K562 (cell line): ENCODE data around the gene LSM12. TPM values are rescaled to one million over a fixed set of nuclear protein-coding genes. Genes with fewer than 3 reads are reported as not detected.

Experiments used
- ATAC-seq: fragments of 200-7000 bp; cut with Tn5 transposase; 3 replicates; pipeline ENCODE4 v1.9.1; 2020; ENCODE audit warnings: moderate library complexity
- BruUV-seq: library from RNA; stranded (reverse); fragments of 400-500 nt; replicated peaks from 2 replicates; lab custom pipeline; 2021; lab: Mats Ljungman, UMichigan
- CTCF ChIA-PET: fragments of 300-600 bp; formaldehyde crosslinking; extraction: SDS; loops from one replicate; lab custom pipeline; 2021; ENCODE audit warnings: low intra/inter-chr PET ratio; lab: Yijun Ruan, JAX
- POLR2A ChIA-PET: fragments of 300-600, 350-650 bp; sonication (Branson Sonifier 250); formaldehyde crosslinking; extraction: SDS; loops from one replicate; lab custom pipeline; 2021; ENCODE audit warnings: antibody characterized with exemption, inconsistent platforms; lab: Yijun Ruan, JAX
- DNase-seq, 4 experiments: peaks; one replicate each; pipeline versions ENCODE4 v3.0.0 to v3.0.0-alpha.2; 2011 to 2018; ENCODE audit warnings: low spot score in 3 of 4, mixed read lengths in 3 of 4; ENCODE audit errors: extremely low read depth in 1 of 4
- FAIRE-seq: peaks from 2 replicates; lab custom pipeline; 2011; peaks lifted over from hg19 to GRCh38; lab: Jason Lieb, UNC
- H2AFZ ChIP-seq: 2 replicates; pipeline ENCODE4 v1.6.0; 2011; ENCODE audit warnings: low read depth, low read length, control low read depth, inconsistent platforms
- H3K27ac ChIP-seq: fragments of 200-600 bp; 3 replicates; pipeline ENCODE4 v1.8.0; 2011; ENCODE audit warnings: low read depth, mild to moderate bottlenecking, control low read depth, inconsistent platforms, low read length, moderate library complexity, mixed read lengths; ENCODE audit errors: extremely low read depth
- H3K27me3 ChIP-seq, 2 experiments: fragments of 300-600 bp in 1 of 2; 2 replicates in 1 of 2; 3 replicates in 1 of 2; pipeline versions ENCODE4 v1.6.0 to v1.8.0; 2011; ENCODE audit warnings: inconsistent platforms in 2 of 2, low read length in 2 of 2, mild to moderate bottlenecking in 1 of 2, mixed read lengths in 1 of 2, moderate library complexity in 1 of 2; ENCODE audit not compliant: control insufficient read depth in 2 of 2, insufficient read depth in 2 of 2
- H3K36me3 ChIP-seq: fragments of 300-600 bp; 3 replicates; pipeline ENCODE4 v1.8.0; 2011; ENCODE audit warnings: mild to moderate bottlenecking, low read length, inconsistent platforms; ENCODE audit not compliant: control insufficient read depth, insufficient read depth
- H3K4me1 ChIP-seq, 2 experiments: fragments of 200-600 bp in 1 of 2; replicated peaks in 1 of 2; 2 replicates in 1 of 2; 3 replicates in 1 of 2; pipeline versions ENCODE4 v1.5.1 to v1.8.0; 2011; ENCODE audit warnings: inconsistent platforms in 2 of 2, low read length in 2 of 2, mild to moderate bottlenecking in 1 of 2, mixed read lengths in 1 of 2, moderate library complexity in 1 of 2; ENCODE audit not compliant: control insufficient read depth in 2 of 2, insufficient read depth in 2 of 2
- H3K4me2 ChIP-seq: 2 replicates; pipeline ENCODE4 v1.6.1; 2011; ENCODE audit warnings: low read length, control low read depth, inconsistent platforms, mixed read lengths; ENCODE audit not compliant: insufficient read depth
- H3K4me3 ChIP-seq: fragments of 200-600 bp; sonication (generic), shearing (Covaris generic); 2 replicates; pipeline ENCODE4 v1.5.1; 2016; ENCODE audit warnings: control low read depth, inconsistent platforms
- H3K79me2 ChIP-seq: fragments of 200-600 bp; 3 replicates; pipeline ENCODE4 v1.8.0; 2011; ENCODE audit warnings: low read length, inconsistent platforms; ENCODE audit not compliant: control insufficient read depth, insufficient read depth
- H3K9ac ChIP-seq, 2 experiments: 2 replicates each; pipeline versions ENCODE4 v1.6.0 to v1.6.1; 2011; ENCODE audit warnings: low read depth in 2 of 2, low read length in 2 of 2, control low read depth in 1 of 2, inconsistent platforms in 1 of 2, mild to moderate bottlenecking in 1 of 2, mixed read lengths in 1 of 2; ENCODE audit not compliant: insufficient read depth in 1 of 2
- H3K9me1 ChIP-seq: one replicate; pipeline ENCODE4 v1.6.0; 2011; ENCODE audit warnings: inconsistent platforms, mild to moderate bottlenecking, low read length, moderate library complexity; ENCODE audit not compliant: control insufficient read depth, insufficient read depth
- H3K9me3 ChIP-seq: replicated peaks from 2 replicates; pipeline ENCODE4 v1.5.1; 2011; ENCODE audit warnings: low read depth, low read length, inconsistent platforms; ENCODE audit not compliant: control insufficient read depth, insufficient read depth
- H4K20me1 ChIP-seq: replicated peaks from 2 replicates; pipeline ENCODE4 v1.6.1; 2011; ENCODE audit warnings: low read length, inconsistent platforms, mixed read lengths; ENCODE audit not compliant: control insufficient read depth, insufficient read depth
- CBFA2T2 ChIP-seq: fragments of 450-650 bp; conservative IDR thresholded peaks from 2 replicates; pipeline ENCODE4 v1.6.1; 2017; ENCODE audit warnings: mild to moderate bottlenecking
- CREBBP ChIP-seq: IDR thresholded peaks from one replicate; pipeline ENCODE4 v1.6.1; 2012; ENCODE audit warnings: low read depth, mild to moderate bottlenecking, control low read depth, inconsistent platforms, low read length
- CTCF ChIP-seq, 3 experiments: IDR thresholded peaks in 2 of 3; conservative IDR thresholded peaks in 1 of 3; 2 replicates each; pipeline ENCODE4 v1.5.1; 2011 to 2012; ENCODE audit warnings: low read length in 3 of 3, mild to moderate bottlenecking in 3 of 3, control low read depth in 2 of 3, improper control_type of control experiment in 1 of 3, inconsistent platforms in 1 of 3, low read depth in 1 of 3, mixed read lengths in 1 of 3, moderate library complexity in 1 of 3; ENCODE audit not compliant: insufficient read depth in 2 of 3
- FOXA3 ChIP-seq, 2 experiments: fragments of 450-650 bp in 1 of 2; sonication (generic) in 1 of 2; formaldehyde crosslinking; IDR thresholded peaks in 1 of 2; conservative IDR thresholded peaks in 1 of 2; 2 replicates each; pipeline versions ENCODE4 v1.4.0 to v1.8.0; 2020 to 2022; ENCODE audit warnings: mild to moderate bottlenecking in 2 of 2, missing genetic modification reagents in 1 of 2
- GABPA ChIP-seq: fragments of 200-800 bp; sonication (Bioruptor generic); conservative IDR thresholded peaks from 2 replicates; pipeline ENCODE4 v1.6.1; 2016; ENCODE audit warnings: low read depth, missing genetic modification characterization, missing compliant biosample characterization
- HCFC1 ChIP-seq: IDR thresholded peaks from 2 replicates; pipeline ENCODE4 v1.6.1; 2012; ENCODE audit warnings: low read depth, low read length, improper control_type of control experiment
- PHF21A ChIP-seq: fragments of 450-650 bp; IDR thresholded peaks from 2 replicates; pipeline ENCODE4 v1.6.1; 2017; ENCODE audit warnings: low read depth, borderline replicate concordance
- RFX7 ChIP-seq: fragments of 250-450 bp; sonication (Bioruptor Pico); IDR thresholded peaks from 2 replicates; pipeline ENCODE4 v1.5.1; 2021; ENCODE audit warnings: mild to moderate bottlenecking
- STAT5B ChIP-seq: fragments of 250-450 bp; sonication (Bioruptor Pico); IDR thresholded peaks from 2 replicates; pipeline ENCODE4 v1.8.0; 2021; ENCODE audit warnings: mild to moderate bottlenecking, inconsistent platforms
- ZBTB12 ChIP-seq: fragments of 250-450 bp; sonication (Bioruptor Pico); IDR thresholded peaks from 2 replicates; pipeline ENCODE4 v1.4.0; 2020
- ZBTB8A ChIP-seq: fragments of 450-650 bp; IDR thresholded peaks from 2 replicates; pipeline ENCODE4 v1.6.1; 2018; ENCODE audit warnings: mild to moderate bottlenecking, moderate library complexity; ENCODE audit not compliant: partially characterized antibody
- ZNF589 ChIP-seq: fragments of 200-800 bp; sonication (Bioruptor generic); IDR thresholded peaks from 2 replicates; pipeline ENCODE4 v1.6.1; 2016; ENCODE audit warnings: low read depth, missing genetic modification characterization, missing compliant biosample characterization
- ZNF695 ChIP-seq: fragments of 450-650 bp; formaldehyde crosslinking; IDR thresholded peaks from 2 replicates; pipeline ENCODE4 v1.4.0; 2020; ENCODE audit warnings: mild to moderate bottlenecking, moderate library complexity
- ZNF764 ChIP-seq: fragments of 250-450 bp; sonication (Bioruptor Pico); IDR thresholded peaks from 2 replicates; pipeline ENCODE4 v1.4.0; 2020; ENCODE audit warnings: low read depth, mild to moderate bottlenecking, moderate library complexity
- ZZZ3 ChIP-seq: fragments of 450-650 bp; IDR thresholded peaks from 2 replicates; pipeline ENCODE4 v1.6.1; 2016; ENCODE audit warnings: antibody characterized with exemption, mild to moderate bottlenecking, moderate library complexity
- WGBS: fragments of 100-300 bp; shearing (Covaris generic); methylation state at CpG from one replicate; pipeline ENCODE4 v1.1.6; 2016; ENCODE audit warnings: low coverage, mixed read lengths; ENCODE audit not compliant: insufficient coverage; ENCODE audit errors: missing lambda C conversion rate; 5-methylcytosine and 5-hydroxymethylcytosine counted together
- in situ Hi-C: fragments of 300-500 bp; cut with MboI; formaldehyde crosslinking; loops from 4 replicates; pipeline ENCODE4 v1.15.0; 2018; ENCODE audit warnings: inconsistent platforms, mixed read lengths
- intact Hi-C: fragments of 100-400 bp; cut with micrococcal nuclease; formaldehyde crosslinking; loops from 2 replicates; pipeline ENCODE4 v1.14.2; 2022
- polyA plus RNA-seq, 8 experiments: library from polyadenylated mRNA; depleted of rRNA in 4 of 8; stranded (reverse) in 5 of 8; unstranded in 3 of 8; fragments of >200 nt; fragmentation: Nextera tagmentation in 2 of 8; fragmentation: Illumina TruSeq in 1 of 8; extraction: Ambion mirVana in 2 of 8; extraction: Trizol in 1 of 8; gene quantifications; 2 replicates each; pipeline versions ENCODE4 v1.2.1 to v1.2.3, GENCODE V29; 2011 to 2014; ENCODE audit warnings: inconsistent platforms in 1 of 8, missing spikeins in 1 of 8
- total RNA-seq, 7 experiments: library from RNA; depleted of rRNA in 6 of 7; stranded (reverse); fragments of >200 nt in 6 of 7; fragmentation: Illumina TruSeq in 2 of 7; extraction: Trizol in 2 of 7; gene quantifications; 2 replicates each; pipeline versions ENCODE4 v1.2.1 to v1.2.3, GENCODE V29; 2011 to 2021; ENCODE audit warnings: low replicate concordance in 1 of 7
- TF ChIP-seq, protein P1 (sequence below): sonication (generic); formaldehyde crosslinking; IDR thresholded peaks from 2 replicates; pipeline ENCODE4 v1.8.1; 2023; ENCODE audit warnings: mild to moderate bottlenecking, missing genetic modification reagents
- TF ChIP-seq, protein P2 (sequence below): fragments of 450-650 bp; IDR thresholded peaks from 2 replicates; pipeline ENCODE4 v1.6.1; 2017; ENCODE audit warnings: antibody characterized with exemption

The LSM12 gene
- total and polyA plus RNA-seq, 9 of the 15 experiments (the other 6 are each of a cell fraction or from before 2014, with no cell fraction given) = 53.0 to 258 (median 89.3) TPM

DNA sequence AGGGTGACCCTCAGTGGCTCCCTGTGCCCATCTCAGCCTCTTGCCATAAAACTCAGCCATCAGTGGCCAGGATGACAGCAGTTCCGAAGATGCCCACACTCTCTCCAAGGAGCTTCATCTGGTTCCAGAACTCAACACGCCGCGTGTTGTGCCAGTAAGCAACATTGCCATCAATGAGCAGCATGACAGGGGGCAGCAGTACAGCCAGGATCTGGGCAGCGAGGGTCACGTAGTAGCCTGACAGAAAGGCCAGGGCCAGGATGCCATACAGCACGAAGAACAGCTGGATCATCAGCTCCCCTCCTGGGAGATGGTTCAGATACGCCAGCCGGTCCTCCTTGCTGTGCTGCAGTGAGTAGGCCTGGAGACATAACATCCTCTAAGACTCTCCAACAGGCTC, 54.6 kb downstream of the LSM12 start:
- WGBS = 82% methylated on average over 9 of the region's 9 CpGs
- intact Hi-C loops = loop anchor here (10.0 kb wide), 1 partner anchor 153 kb away; no protein-coding TSS in a partner anchor
- Histone ChIP-seq H3K27me3 (no peaks in the 10 kb centered on the region), H4K20me1 (peaks cover 11% of the 10 kb centered on the region; the same call in 1 of the 2 replicates), H3K4me3 (no peak overlapping the region), H3K4me2 (no peak overlapping the region), H3K36me3 (peaks cover 16% of the 10 kb centered on the region; the same call in 1 of the 3 replicates), H3K4me1 (peaks cover 4 to 25% of the 10 kb centered on the region in 2 experiments), H3K79me2 (peaks cover 12% of the 10 kb centered on the region; the same call in 2 of the 3 replicates), H2AFZ (no peak overlapping the region), H3K9me3 (no peaks in the 10 kb centered on the region), H3K9me1 (no peaks in the 10 kb centered on the region), H3K9ac (peak overlapping the region in 1 of 2 experiments; percentile 6; a peak in 1 of 4 replicates), H3K27ac (no peak overlapping the region)
- ATAC-seq (no peak), FAIRE-seq (no peak), DNase-seq (no peak)
- POLR2A ChIA-PET = no interaction called here
- TF ChIP-seq CTCF (IDR thresholded peaks at IDR 0.05 in 2 of 3, conservative IDR thresholded peaks at IDR 0.05 in 1 of 3; ENCODE audit: insufficient read depth in 2 of 3, low read depth in 1 of 3, low read length in 3 of 3) (no peak), ZBTB8A (no peak), PHF21A (no peak), ZZZ3 (no peak), FOXA3 (CRISPR knock-in tag; conservative IDR thresholded peaks at IDR 0.05 in 1 of 2, IDR thresholded peaks at IDR 0.05 in 1 of 2) (no peak), ZNF695 (CRISPR knock-in tag) (no peak), STAT5B (CRISPR knock-in tag) (no peak), RFX7 (CRISPR knock-in tag) (no peak), ZNF589 (CRISPR knock-in tag) (no peak), HCFC1 (no peak), ZBTB12 (no peak), CREBBP (no peak), GABPA (tag) (no peak), CBFA2T2 (no peak), ZNF764 (CRISPR knock-in tag) (no peak)
- TF ChIP-seq, protein P1, sequence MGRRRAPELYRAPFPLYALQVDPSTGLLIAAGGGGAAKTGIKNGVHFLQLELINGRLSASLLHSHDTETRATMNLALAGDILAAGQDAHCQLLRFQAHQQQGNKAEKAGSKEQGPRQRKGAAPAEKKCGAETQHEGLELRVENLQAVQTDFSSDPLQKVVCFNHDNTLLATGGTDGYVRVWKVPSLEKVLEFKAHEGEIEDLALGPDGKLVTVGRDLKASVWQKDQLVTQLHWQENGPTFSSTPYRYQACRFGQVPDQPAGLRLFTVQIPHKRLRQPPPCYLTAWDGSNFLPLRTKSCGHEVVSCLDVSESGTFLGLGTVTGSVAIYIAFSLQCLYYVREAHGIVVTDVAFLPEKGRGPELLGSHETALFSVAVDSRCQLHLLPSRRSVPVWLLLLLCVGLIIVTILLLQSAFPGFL (CRISPR knock-in tag) = no peak
- TF ChIP-seq, protein P2, sequence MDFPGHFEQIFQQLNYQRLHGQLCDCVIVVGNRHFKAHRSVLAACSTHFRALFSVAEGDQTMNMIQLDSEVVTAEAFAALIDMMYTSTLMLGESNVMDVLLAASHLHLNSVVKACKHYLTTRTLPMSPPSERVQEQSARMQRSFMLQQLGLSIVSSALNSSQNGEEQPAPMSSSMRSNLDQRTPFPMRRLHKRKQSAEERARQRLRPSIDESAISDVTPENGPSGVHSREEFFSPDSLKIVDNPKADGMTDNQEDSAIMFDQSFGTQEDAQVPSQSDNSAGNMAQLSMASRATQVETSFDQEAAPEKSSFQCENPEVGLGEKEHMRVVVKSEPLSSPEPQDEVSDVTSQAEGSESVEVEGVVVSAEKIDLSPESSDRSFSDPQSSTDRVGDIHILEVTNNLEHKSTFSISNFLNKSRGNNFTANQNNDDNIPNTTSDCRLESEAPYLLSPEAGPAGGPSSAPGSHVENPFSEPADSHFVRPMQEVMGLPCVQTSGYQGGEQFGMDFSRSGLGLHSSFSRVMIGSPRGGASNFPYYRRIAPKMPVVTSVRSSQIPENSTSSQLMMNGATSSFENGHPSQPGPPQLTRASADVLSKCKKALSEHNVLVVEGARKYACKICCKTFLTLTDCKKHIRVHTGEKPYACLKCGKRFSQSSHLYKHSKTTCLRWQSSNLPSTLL = no peak
- no TSS peak for BruUV-seq
- CTCF ChIA-PET = no interaction called here
- in situ Hi-C loops = no loop called here
